ENCODE measurements around the gene KBTBD13.

GRCh38 chr15:65088643-65089021 lies 12.1 kb downstream of the KBTBD13 start:
- no peak for TF ChIP-seq CTCF (IDR thresholded peaks at IDR 0.05)
- TF ChIP-seq POLR2A (IDR thresholded peaks at IDR 0.05) = no peak
- TF ChIP-seq POLR2AphosphoS5 (IDR thresholded peaks at IDR 0.05; ENCODE audit: insufficient read depth in 1 of 2, low read depth in 1 of 2) = no peak
